NCI-H1105 treated with DMSO at 0.1 percent for 48 hours (cell line): ENCODE results near the gene NEK2.
A peak's percentile ranks its signal among the peaks of the same experiment; 100 is the strongest.
"Not testable (repeated sequence)": the region's sequence is repeated elsewhere in the genome, so short reads cannot be mapped to it uniquely, and the experiment has no call there.

Source experiments
- DNase-seq: peaks from one replicate; lab custom pipeline; 2025; lab: John Stamatoyannopoulos, UW

Gene NEK2

DNA sequence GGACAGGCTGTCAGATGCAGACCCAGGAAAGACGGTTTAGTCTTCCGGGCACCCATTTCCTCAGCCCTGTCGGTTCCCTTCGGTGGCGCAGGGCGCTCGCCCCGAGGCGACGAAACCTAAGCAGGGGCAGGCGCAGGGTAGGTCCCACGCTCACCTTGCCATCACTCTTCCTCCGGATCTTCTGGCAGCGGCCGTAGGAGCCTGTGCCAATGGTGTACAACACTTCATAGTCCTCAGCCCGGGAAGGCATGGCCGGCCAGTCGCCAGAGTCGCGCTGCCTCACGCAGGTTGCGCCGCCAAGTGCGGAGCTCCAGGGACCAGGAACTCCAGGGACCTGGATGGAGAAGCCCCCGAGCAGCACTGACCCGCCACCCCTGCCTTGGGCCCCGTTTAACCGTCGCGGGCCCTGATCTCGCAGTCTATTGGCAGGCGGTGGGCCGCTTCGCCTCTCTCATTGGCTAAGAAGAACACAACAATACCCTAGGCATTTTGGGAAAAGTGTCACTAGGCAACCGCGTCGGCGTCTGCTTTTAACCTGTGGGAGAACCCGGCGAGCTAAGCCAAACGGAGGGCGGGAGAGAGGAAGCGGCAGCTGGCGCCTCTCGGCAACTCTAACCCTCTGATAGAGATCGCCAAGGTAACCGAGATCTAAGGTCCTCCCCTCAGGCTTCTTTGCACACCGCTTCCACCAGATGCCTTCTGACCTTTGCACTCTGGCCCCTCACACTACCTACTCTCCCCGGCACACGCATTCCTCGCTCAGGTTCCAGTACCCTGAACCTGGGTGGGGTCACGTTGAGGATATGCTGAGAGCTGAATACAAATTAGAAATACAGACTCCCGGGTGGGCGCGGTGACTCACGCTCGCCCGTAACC is at the start of gene NEK2:
NEK2 (minus strand) TSS at position 392 of the 876 bp plus-strand sequence; CDS start at position 250, 142 bp downstream.
- DNase-seq: peak; percentile 98

DNA sequence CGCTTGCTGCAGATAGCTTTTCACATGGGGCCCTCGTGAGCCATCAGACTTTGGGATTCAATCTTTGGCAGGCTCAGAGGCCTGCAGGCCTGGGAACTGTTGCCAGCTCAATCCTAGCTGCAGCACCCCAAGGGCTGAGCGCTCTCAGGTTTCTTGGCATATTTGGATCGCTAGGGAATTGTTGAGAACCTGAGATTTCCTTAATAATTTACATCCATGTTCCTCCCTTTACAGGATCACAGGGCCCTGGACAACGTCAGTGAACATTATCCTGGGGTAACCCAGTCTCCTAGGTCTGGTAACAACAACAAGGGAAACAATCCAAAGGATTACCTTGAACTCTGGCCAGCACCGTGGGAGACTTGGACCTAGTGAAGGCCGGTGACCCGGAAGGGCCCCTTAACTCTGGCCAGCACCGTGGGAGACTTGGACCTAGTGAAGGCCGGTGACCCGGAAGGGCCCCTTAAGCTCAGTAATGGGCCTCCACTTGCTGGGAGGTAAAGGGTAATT is 49.3 kb upstream of the NEK2 start:
- DNase-seq: no peak

DNA sequence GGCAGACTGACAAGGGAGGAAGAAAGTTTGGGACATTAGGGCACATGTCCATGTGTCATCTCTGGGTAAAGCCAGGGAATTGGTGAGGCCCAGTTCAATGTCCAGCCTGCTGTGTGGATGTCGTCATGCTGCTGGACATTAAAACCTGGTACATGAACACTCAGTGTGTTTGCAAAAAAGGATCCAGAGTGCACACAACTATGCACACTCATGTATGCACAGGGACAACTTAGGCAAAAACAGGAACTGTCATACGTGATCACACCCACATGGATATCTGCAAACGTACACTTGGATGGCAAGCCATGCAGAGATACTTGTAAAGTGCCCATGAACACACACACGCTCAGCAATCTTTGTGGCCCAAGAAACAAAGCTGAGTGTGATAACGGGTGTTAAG is 47.9 kb upstream of the NEK2 start:
- DNase-seq: no peak

- no peak for DNase-seq
Observed at GRCh38 chr1:211722277-211723175, 47.1 kb upstream of the NEK2 start.

DNA sequence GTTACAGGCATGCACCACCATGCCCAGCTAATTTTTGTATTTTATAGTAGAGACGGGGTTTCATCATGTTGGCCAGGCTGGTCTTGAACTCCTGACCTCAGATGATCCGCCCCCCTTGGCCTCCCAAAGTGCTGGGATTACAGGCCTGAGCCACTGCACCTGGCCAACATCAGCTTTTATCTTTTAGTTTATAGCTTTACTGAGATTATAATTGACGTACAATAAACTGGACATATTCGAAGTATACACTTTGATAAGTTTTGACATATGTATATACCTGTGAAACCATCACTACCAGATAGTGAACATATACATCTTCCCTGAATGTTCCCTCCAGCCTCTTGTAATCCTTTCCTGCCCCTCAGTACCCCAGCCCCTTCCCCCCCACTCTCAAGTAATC is 41.1 kb upstream of the NEK2 start:
- not testable (repeated sequence) for DNase-seq

DNA sequence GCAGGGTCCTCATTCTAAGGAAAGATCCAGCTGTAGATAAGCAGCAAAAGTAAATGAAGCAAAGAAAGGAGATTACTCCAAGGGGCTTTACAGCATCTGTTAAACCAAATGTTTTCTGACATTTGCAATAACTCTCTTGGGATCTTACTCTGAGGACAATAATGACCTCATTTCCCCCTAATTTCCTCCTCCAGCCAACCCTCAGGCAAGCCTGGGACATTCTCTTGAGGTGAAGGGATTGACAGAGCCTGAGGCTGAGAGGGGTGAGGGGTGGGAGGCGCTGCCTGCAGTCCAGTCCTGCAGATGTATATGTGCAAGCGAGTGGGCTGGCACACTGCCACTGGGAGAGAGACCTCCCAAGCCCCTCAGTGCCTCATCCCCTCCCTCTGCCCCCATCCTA is 40.5 kb upstream of the NEK2 start:
- no peak for DNase-seq

GRCh38 chr1:211714154-211714553 is 38.7 kb upstream of the NEK2 start:
- no peak for DNase-seq

DNA sequence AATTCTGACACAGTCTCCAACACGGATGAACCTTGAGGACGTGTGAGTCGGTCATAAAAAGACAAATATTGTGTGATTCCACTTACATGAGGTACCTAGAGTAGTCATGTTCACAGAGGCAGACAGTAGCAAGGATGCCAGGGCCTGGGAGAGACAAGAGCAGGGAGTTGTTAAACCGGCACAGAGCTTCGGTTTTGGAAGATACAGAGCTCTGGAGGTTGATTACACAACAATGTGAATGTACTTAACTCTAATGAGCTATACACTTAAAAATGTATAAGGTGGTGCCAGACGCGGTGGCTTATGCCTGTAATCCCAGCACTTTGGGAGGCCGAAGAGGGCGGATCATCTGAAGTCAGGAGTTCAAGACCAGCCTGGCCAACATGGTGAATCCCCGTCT is 37.8 kb upstream of the NEK2 start:
- DNase-seq: no peak

GRCh38 chr1:211711315-211711705 is 35.9 kb upstream of the NEK2 start:
- DNase-seq: no peak

DNA sequence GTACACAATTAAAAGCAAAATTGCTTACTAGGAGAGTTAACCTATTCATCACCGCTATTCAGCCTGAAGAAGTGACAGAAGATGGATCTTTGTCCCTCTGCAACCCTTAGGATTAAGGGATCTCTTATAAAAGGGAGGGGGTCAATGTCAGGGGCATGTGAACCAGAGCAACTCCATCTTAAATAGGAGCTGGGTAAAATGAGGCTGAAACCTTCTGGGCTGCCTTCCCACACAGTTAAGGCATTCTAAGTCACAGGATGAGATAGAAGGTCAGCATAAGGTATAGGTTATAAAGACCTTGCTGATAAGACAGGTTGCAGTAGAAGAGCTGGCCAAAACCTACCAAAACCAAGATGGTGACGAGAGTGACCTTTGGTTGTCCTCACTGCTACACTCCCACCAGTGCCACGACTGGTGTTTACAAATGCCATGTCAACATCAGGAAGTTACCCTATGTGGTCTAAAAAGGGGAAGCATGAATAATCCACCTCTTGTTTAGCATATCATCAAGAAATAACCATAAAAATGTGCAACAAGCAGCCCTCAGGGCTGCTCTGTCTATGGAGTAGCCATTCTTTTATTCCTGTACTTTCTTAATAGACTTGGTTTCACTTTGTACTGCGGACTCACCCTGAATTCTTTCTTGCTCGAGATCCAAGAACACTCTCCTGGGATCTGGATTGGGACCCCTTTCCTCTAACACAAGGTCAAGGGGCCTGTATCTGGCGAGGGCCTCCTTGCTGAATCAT is 35.3 kb upstream of the NEK2 start:
- DNase-seq: no peak

DNA sequence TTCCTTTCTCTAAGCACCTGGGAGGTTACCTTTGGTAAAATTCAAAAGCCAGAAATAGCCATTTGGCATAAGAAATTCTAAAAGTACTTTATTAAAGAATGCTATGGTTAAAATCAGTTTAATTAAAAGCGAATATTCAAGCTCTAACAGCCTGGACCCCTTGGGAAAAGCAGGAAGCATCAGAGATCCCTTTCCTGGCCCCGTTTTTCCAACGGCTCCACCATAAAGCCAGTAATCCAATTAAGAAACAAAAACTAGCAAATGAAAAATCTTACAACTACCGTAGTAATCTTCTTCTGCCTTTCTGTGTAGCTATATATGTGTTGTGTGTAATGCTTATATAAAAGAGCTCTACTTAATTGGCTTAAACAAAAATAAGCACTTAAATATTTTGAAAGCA is 33.5 kb upstream of the NEK2 start:
- DNase-seq: no peak

- DNase-seq: no peak
Observed at GRCh38 chr1:211708006-211708405, 32.6 kb upstream of the NEK2 start.

DNA sequence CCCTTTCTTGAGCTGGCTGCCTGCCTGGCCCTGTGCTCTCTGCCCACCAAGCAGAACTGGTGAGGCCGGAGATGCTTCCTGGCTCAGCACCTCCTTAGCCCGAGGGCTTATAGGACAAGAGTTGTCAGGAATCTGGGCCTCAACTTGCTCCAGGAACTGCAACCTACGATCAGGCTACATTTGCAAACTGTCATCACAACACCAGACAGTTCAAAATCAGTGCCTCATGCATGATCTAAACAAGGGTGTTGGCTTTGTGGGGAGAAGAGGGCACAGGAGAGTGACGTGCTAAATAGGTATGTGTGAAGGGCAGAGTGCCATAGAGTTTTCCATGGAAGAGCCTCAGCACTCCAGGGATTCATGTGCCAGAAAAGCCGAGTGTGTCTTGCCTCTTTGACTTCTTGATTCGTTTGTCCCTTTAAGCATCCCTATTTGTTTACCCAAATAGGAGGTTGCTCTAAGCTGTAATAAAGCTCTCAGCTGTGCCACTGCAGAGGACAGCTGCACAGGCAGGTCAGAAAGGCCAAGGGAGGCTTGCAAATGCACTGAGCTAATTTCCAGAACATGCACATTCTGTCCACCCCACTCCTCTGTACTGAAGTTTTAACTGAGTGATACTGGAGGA is 30.2 kb upstream of the NEK2 start:
- DNase-seq: no peak

DNA sequence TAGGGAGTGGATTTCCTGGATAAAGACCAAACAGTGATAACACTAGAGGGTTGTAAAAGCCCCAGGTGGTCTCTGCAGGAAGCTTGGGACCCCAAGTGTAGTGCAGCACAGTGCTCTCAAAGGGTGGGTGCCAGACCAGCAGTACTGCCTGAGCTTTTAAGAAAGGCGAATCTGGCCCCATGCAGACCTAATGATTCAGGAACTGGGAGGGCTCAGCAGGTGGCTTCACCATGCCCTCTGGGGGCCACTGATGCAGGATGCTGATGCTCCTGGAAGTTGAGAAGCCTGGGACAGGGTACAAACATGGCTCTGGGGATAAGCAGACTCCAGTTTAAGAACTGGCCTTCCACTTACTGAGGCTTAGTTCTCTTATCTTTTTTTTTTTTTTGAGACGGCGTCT is 29.1 kb upstream of the NEK2 start:
- no peak for DNase-seq

DNA sequence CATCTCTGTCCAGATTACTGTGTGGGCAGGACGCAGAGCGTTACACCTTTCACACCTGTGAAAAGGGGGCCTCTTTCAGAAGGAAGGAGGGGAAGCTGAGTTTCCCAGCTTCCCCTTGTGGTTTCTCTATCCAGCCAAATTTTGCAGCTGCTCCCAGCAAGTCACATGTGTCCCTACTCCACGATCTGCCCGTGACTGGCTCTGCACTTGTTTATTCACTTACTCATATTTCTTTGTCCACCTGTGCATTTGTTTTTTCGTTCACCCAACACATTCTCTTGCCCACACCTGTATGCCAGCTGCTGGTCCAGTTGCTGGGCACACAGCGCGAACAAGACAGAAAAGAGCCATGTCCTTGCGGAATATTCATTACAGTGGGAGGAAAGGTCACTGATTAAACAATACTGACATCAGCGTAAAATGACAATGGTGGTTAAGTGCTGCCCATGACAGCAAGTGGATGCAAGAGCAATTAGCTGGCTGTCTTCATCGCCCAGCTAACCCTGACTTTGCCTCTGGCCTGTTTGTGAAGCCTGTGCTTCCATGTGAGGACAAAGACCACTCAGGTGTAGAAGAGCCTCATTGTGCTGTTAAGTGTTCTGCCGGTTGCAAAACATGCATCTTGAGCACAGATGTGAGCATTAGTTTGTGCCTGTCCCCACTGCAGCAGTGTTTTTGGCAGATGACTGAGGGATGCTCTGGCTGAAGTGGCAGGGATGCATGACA is 28.6 kb upstream of the NEK2 start:
- peak; percentile 84 for DNase-seq

- no peak for DNase-seq
Observed at GRCh38 chr1:211701733-211702132, 26.3 kb upstream of the NEK2 start.

- DNase-seq: no peak
Observed at GRCh38 chr1:211699059-211699458, 23.6 kb upstream of the NEK2 start.

GRCh38 chr1:211698161-211699026 is 23.0 kb upstream of the NEK2 start:
- DNase-seq: peak; percentile 68

DNA sequence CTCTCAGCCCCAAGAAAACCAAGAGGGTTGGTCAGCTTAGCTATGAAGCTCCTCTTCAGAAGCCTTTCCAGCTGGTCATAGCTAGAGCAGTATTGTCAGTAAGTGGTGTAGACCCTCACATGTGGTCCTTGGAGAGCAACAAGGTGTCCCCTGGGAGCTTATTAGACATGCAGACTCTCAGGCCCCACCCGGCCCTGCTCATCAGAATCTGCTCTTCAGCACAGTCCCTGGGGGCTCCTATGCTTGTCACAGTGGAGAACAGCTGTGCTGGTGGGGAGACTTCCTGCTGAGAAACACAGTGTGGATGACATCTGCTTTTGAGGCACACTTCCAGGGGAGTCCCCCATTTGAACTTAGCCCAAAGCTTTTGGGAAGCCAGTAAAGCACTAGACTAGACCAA is 21.9 kb upstream of the NEK2 start:
- DNase-seq: no peak
